HG03135 (cell line): ENCODE data around the gene SRGAP2B.
"Not testable (repeated sequence)": the region's sequence is repeated elsewhere in the genome, so short reads cannot be mapped to it uniquely, and the experiment has no call there.

Source experiments
- ATAC-seq: cut with Tn5 transposase; IDR thresholded peaks from one replicate; pipeline ENCODE4 v1.9.1; 2021; ENCODE audit warnings: mild to moderate bottlenecking, moderate library complexity; ENCODE audit not compliant: unreplicated experiment

Gene SRGAP2B

GRCh38 chr1:144961604-144962583 is 133.2 kb downstream of the SRGAP2B start:
- ATAC-seq, result not testable (repeated sequence)

GRCh38 chr1:144960929-144961488 is 134.1 kb downstream of the SRGAP2B start:
- not testable (repeated sequence) for ATAC-seq

GRCh38 chr1:144948390-144948789 is 146.7 kb downstream of the SRGAP2B start:
- ATAC-seq, result not testable (repeated sequence)

- ATAC-seq, result not testable (repeated sequence)
These were observed 147.6 kb downstream of the SRGAP2B start for GRCh38 chr1:144947495-144947894.

- ATAC-seq, result not testable (repeated sequence)
These were observed 148.3 kb downstream of the SRGAP2B start for GRCh38 chr1:144946525-144947480.

GRCh38 chr1:144941710-144942109 is 153.4 kb downstream of the SRGAP2B start:
- ATAC-seq, result not testable (repeated sequence)

- not testable (repeated sequence) for ATAC-seq
These were observed 155.1 kb downstream of the SRGAP2B start for GRCh38 chr1:144940054-144940453.

- not testable (repeated sequence) for ATAC-seq
These were observed 156.5 kb downstream of the SRGAP2B start for GRCh38 chr1:144938627-144939026.

- ATAC-seq, result not testable (repeated sequence)
These were observed 158.9 kb downstream of the SRGAP2B start for GRCh38 chr1:144936186-144936732.

- ATAC-seq, result not testable (repeated sequence)
These were observed 159.8 kb downstream of the SRGAP2B start for GRCh38 chr1:144935310-144935709.

GRCh38 chr1:144933014-144933413 is 162.1 kb downstream of the SRGAP2B start:
- ATAC-seq, result not testable (repeated sequence)

- not testable (repeated sequence) for ATAC-seq
These were observed 163.0 kb downstream of the SRGAP2B start for GRCh38 chr1:144932153-144932552.

GRCh38 chr1:144931553-144931952 is 163.6 kb downstream of the SRGAP2B start:
- ATAC-seq, result not testable (repeated sequence)

GRCh38 chr1:144930085-144930777 is 164.9 kb downstream of the SRGAP2B start:
- ATAC-seq, result not testable (repeated sequence)

- not testable (repeated sequence) for ATAC-seq
These were observed 167.8 kb downstream of the SRGAP2B start for GRCh38 chr1:144927292-144927691.

GRCh38 chr1:144923640-144924039 is 171.5 kb downstream of the SRGAP2B start:
- ATAC-seq, result not testable (repeated sequence)

- ATAC-seq, result not testable (repeated sequence)
These were observed 172.3 kb downstream of the SRGAP2B start for GRCh38 chr1:144922785-144923184.

- ATAC-seq, result not testable (repeated sequence)
These were observed 176.0 kb downstream of the SRGAP2B start for GRCh38 chr1:144919106-144919505.

- not testable (repeated sequence) for ATAC-seq
These were observed 177.0 kb downstream of the SRGAP2B start for GRCh38 chr1:144918027-144918603.
